HepG2 (cell line): ENCODE results near the gene PRIMA1.

Source experiments
- AFF4 ChIP-seq: sonication (generic); formaldehyde crosslinking; IDR thresholded peaks from 2 replicates; pipeline ENCODE4 v1.4.0; 2020; ENCODE audit warnings: missing genetic modification reagents
- CTCF ChIP-seq: sonication (generic); formaldehyde crosslinking; IDR thresholded peaks from 2 replicates; pipeline ENCODE4 v1.5.0; 2020; ENCODE audit warnings: mild to moderate bottlenecking, missing genetic modification reagents, moderate library complexity
- GABPA ChIP-seq, 2 experiments: IDR thresholded peaks; 2 replicates each; pipeline ENCODE4 v1.6.1; 2011 to 2016; ENCODE audit warnings: low read depth in 2 of 2, low read length in 1 of 2, missing biosample characterization in 1 of 2, missing genetic modification characterization in 1 of 2
- SRSF9 ChIP-seq: fragments of 200-400 bp; formaldehyde crosslinking; IDR thresholded peaks from 2 replicates; pipeline ENCODE4 v1.6.1; 2018; ENCODE audit warnings: borderline replicate concordance, mild to moderate bottlenecking, low read depth, low read length; ENCODE audit not compliant: insufficient read depth, poor library complexity, severe bottlenecking

GRCh38 chr14:93691042-93691780, 97.1 kb downstream of the PRIMA1 start:
- TF ChIP-seq CTCF (0 out of 2 replicates have a peak, but pooled peaks have one; percentile 10), AFF4 (no peak), GABPA (IDR thresholded peaks at IDR 0.05; ENCODE audit: low read depth, low read length) (no peak), GABPA (CRISPR knock-in tag; IDR thresholded peaks at IDR 0.05; ENCODE audit: low read depth) (no peak), SRSF9 (no peak)
